Effector CD4-positive, alpha-beta T cell (primary cell): ENCODE data around the gene MAU2.
"Not testable (repeated sequence)": the region's sequence is repeated elsewhere in the genome, so short reads cannot be mapped to it uniquely, and the experiment has no call there.

Experiments
- DNase-seq: peaks from one replicate; pipeline ENCODE4 v3.0.0-alpha.2; 2020

The MAU2 gene

GRCh38 chr19:19385896-19386869, 65.6 kb downstream of the MAU2 start:
- peak; percentile 49 for DNase-seq

GRCh38 chr19:19387108-19387507, 66.5 kb downstream of the MAU2 start:
- DNase-seq, result no peak

DNA sequence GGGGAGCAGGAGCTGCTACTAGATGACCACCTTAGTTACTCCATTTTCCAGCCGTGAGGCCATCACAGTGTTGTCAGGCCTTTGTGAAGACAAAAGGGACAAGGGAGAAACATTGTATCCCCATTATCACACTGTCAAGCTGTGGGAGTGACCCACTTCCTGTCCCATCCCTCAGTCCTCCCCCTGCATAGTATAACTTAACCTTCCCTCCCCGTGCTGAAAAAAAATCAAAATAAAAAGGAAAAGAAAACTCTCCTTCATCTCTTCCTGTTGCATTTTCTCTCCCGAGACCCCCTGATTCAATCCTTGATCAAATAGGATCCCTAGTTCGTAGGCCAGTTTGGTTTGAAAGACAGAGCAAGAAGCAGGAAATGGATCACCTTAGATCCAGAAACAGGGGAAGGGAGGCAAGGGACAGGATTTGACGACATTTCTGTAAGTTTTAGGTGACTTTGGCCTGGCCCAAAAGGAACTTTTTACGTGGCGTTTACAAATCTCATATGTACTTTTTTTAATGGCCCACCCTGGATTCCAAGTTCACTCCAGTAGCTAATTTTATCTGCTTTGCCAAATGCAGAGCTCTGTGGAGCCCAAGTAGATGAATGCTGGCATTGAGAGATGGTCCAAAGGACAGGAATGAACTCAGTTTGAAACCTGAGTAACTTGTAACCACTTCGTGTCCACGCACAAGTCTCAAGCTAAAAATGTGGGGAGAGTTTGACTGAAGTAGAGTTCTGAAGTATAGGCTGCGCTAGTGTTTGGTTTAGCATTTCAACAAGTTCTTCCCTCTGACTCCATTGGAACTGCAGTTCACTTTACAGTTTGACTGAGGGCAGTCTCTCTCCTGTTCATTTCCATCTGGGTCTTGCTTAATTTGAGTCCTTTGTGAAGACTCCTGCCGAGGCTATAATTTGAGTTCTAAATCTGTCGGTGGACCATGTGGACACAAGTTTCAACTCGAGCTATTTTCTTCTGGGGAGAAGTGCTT, 68.2 kb downstream of the MAU2 start:
- DNase-seq, result no peak

DNA sequence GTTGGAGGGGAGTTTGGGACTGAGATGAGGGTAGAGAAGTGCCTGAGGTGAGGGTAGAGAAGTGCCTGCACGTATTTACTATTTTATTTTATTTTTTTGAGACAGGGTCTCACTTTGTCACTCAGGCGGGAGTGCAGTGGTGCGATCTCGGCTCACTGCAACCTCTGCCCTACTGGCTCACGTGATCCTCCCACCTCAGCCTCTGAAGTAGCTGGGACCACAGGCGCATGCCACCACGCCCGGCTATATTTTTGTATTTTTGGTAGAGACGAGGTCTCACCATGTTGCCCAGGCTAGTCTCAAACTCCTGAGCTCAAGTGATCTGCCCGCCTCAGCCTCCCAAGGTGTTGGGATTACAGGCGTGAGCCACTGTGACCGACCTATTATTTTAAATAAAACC, 69.1 kb downstream of the MAU2 start:
- DNase-seq, result not testable (repeated sequence)

DNA sequence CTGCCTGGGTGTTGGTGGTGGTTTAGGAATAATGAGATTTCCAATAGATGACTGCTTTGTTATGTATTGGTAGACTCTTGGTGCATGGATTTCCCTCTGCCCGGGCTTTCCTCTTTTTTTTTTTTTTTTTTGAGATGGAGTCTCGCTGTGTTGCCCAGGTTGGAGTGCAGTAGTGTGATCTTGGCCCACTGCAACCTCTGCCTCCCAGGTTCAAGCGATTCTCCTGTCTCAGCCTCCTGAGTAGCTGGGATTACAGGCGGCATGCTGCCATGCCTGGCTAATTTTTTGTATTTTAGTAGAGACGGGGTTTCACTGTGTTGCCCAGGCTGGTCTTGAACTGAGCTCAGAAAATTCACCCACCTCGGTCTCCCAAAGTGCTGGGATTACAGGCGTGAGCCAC, 73.7 kb downstream of the MAU2 start:
- DNase-seq, result not testable (repeated sequence)

GRCh38 chr19:19399733-19400433, 79.3 kb downstream of the MAU2 start:
- DNase-seq, result no peak

DNA sequence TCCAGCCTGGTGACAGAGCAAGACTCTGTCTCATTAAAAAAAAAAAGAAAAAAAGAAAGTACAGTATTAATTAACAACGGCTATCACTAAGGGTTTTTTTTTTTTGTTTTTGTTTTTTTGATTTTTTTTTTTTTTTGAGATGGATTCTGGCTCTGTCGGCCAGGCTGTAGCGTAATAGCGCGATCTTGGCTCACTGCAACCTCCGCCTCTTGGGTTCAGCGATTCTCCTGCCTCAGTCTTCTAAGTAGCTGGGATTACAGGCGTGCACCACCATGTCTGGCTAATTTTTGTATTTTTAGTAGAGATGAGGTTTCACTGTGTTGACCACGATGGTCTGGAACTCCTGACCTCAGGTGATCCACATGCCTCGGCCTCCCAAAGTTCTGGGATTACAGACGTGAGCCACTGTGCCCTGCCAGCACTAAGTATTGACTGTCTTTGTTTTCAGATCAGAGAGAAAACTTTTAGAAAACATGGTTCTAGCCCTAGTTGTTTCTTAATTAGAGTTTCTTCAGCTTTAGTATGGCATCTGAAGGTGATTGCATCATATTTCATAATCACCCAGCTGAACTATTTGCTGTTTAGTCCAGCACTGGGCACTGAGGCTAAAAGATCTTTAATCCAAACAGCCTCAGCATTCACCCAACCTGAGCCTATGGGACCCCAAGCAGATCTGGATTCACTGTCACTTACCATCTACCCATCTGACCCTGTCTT, 82.2 kb downstream of the MAU2 start:
- DNase-seq, result no peak

DNA sequence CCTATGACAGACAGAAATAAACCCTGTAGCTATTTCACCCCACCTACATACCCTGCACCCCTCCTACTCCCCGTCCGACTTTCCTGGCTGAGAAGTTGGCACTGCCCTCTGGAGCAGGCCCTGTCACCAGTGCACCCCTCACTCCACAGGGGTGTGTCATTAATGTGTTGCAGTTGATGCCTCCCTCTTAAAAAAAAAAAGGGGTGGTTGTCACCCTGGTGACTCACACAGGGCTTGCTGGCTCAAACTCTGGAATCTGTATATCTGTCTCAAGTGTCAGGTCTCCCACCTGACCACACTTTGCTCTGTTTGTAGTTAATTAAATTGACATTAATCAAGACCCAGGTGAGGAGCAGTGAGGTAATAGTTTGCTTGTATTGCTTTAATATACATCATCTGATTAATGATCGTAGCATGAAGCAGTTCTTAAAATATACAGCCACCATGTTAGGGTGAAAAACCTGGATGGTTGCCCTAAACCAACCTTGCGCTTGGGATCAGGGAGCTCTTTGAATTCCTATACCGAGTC, 82.8 kb downstream of the MAU2 start:
- DNase-seq, result no peak

GRCh38 chr19:19404879-19405860, 84.5 kb downstream of the MAU2 start, which contains the start of gene GATAD2A:
Gene GATAD2A, plus strand, starts transcription at chr19:19405675. Its CDS starts 59,671 bp downstream, at chr19:19465346.
- DNase-seq, result peak; percentile 88

DNA sequence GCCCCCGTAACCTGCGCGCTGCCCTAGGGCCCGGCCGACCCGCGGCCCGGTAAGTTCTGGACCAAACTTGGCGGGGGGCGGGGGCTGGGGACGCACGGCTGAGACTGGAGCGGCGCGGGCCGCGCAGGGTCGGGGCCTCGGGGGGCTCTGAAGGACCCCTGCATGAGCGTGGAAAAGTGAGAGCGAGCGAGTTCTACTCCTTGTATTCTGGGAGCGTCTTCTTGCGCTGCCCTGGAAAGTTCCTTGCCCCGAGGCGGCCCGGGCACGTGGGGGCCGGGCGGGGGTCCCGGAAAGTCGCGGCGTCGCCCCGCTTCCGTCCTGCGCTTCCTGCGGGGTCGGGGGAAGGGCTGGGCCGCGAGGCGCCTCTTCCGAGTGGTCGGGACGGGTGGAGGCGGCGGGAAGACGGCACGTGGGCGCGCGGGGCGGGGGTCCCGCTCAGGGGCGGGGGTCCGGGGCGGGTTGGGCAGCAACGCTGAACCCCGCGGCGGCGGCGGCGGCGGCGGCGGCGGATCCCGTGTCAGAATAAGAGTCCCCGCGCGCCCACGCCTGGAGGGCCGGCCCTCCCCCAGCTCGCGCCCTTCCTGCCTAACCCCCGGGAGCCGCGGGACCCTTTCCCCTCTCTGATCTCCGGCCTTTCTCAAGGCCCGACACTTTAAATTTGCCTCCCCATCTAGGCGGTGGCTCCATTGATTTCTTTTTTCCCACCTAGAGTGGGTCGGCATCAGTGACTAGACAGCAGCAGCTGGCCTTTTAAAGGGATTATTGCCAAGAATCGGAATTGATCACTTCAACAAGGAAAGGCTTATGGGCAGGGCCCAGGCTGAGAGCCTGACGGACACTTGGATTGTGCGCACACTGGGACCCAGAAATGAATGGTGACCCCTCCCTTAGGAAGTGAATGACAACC, 85.6 kb downstream of the MAU2 start:
- peak; percentile 33 for DNase-seq

DNA sequence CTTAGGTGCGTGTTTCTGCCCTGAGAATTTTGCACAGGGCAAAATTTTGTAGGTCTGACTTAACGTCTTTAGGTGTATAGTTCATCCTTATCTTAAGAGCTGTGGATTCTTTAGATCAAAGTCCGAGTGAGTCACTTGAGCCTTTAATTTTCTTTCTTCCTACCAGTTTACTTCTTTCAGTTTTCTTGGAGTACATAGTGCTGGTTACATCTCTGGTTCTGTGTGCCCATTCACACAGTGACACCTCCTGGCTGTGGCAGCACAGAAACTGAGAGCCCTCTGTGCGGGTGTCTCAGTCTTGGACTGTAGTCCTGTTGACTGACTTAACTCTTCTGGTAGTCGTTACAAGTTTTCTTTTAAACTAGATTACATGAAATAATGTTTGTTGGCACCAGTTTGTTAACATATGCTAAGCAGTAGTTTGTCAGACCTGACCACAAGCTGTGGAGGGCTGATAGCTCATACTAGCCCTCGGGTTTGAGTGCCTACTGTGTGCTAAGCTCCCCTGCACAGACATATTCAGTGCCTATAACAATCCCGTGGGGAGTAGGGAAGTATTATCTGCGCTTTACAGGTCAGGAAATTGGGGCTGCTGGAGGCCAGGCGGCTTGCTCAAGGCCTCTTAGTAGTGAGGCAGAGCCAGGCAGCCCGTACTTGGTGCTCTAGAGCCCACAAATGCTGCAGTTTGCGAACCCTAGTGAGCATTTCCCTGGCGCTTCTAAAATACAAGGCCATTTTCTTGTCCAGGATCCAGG, 86.4 kb downstream of the MAU2 start:
- DNase-seq, result peak; percentile 36

- DNase-seq, result no peak
These were observed 87.0 kb downstream of the MAU2 start for GRCh38 chr19:19407633-19407930.
